GM19455 (cell line): ENCODE results near the gene MPRIP.

ENCODE experiments used
- ATAC-seq: cut with Tn5 transposase; IDR thresholded peaks from one replicate; pipeline ENCODE4 v1.9.1; 2021; ENCODE audit not compliant: unreplicated experiment

MPRIP gene

GRCh38 chr17:17050346-17051345 is 8.4 kb downstream of the MPRIP start:
- no peak for ATAC-seq

- ATAC-seq: no peak
Observed at GRCh38 chr17:17051380-17051779, 9.1 kb downstream of the MPRIP start.

GRCh38 chr17:17051791-17052461 is 9.7 kb downstream of the MPRIP start:
- no peak for ATAC-seq

- no peak for ATAC-seq
Observed at GRCh38 chr17:17052462-17053221, 10.4 kb downstream of the MPRIP start.

GRCh38 chr17:17053446-17054379 is 11.5 kb downstream of the MPRIP start:
- no peak for ATAC-seq

GRCh38 chr17:17054636-17055035 is 12.4 kb downstream of the MPRIP start:
- ATAC-seq: no peak

GRCh38 chr17:17055286-17056155 is 13.3 kb downstream of the MPRIP start:
- ATAC-seq: no peak

- ATAC-seq: no peak
Observed at GRCh38 chr17:17056156-17056539, 13.9 kb downstream of the MPRIP start.

GRCh38 chr17:17057057-17057551 is 14.8 kb downstream of the MPRIP start:
- no peak for ATAC-seq

- no peak for ATAC-seq
Observed at GRCh38 chr17:17058304-17058703, 16.0 kb downstream of the MPRIP start.

GRCh38 chr17:17059301-17059890 is 17.1 kb downstream of the MPRIP start:
- ATAC-seq: no peak

GRCh38 chr17:17060001-17060922 is 18.0 kb downstream of the MPRIP start:
- no peak for ATAC-seq

- ATAC-seq: no peak
Observed at GRCh38 chr17:17060930-17061329, 18.7 kb downstream of the MPRIP start.

GRCh38 chr17:17061516-17061915 is 19.3 kb downstream of the MPRIP start:
- ATAC-seq: no peak

- ATAC-seq: no peak
Observed at GRCh38 chr17:17062356-17062755, 20.1 kb downstream of the MPRIP start.

- ATAC-seq: no peak
Observed at GRCh38 chr17:17062866-17063265, 20.6 kb downstream of the MPRIP start.

- no peak for ATAC-seq
Observed at GRCh38 chr17:17063546-17064122, 21.4 kb downstream of the MPRIP start.
